Activated CD4-positive, alpha-beta T cell treated with anti-CD3 and anti-CD28 coated beads, Interleukin-2, amount 50 U/mL, for 4 hours (primary cell): Measurements from ENCODE around the gene SPAST.
"Not testable (repeated sequence)": the region's sequence is repeated elsewhere in the genome, so short reads cannot be mapped to it uniquely, and the experiment has no call there.

Experiments
- DNase-seq, 2 experiments: peaks; one replicate each; pipeline ENCODE4 v3.0.0-alpha.2; 2020

Gene SPAST, protein sequence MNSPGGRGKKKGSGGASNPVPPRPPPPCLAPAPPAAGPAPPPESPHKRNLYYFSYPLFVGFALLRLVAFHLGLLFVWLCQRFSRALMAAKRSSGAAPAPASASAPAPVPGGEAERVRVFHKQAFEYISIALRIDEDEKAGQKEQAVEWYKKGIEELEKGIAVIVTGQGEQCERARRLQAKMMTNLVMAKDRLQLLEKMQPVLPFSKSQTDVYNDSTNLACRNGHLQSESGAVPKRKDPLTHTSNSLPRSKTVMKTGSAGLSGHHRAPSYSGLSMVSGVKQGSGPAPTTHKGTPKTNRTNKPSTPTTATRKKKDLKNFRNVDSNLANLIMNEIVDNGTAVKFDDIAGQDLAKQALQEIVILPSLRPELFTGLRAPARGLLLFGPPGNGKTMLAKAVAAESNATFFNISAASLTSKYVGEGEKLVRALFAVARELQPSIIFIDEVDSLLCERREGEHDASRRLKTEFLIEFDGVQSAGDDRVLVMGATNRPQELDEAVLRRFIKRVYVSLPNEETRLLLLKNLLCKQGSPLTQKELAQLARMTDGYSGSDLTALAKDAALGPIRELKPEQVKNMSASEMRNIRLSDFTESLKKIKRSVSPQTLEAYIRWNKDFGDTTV

DNA sequence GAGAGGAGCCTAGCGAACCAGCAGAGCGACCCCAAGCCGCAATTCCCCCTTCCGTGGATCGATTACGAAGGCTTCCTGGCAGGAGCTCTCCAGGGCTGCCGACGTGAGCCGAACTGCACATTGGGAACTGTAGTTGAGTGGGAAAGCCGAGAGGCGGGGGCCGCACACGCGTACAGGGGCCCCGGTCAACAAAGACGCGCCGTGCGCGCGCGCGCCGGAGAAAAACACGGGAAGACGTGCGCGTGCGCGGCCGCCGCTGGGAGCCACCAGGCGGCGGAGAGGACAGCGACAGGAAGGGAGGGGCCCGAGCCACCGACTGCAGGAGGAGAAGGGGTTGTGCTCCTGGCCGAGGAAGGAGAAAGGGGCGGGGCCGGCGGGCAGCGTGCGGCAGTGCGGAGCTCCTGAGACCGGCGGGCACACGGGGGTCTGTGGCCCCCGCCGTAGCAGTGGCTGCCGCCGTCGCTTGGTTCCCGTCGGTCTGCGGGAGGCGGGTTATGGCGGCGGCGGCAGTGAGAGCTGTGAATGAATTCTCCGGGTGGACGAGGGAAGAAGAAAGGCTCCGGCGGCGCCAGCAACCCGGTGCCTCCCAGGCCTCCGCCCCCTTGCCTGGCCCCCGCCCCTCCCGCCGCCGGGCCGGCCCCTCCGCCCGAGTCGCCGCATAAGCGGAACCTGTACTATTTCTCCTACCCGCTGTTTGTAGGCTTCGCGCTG lies at the start of gene SPAST:
TSS of gene SPAST (plus strand) at position 247 of the 711 bp plus-strand sequence. CDS start at position 523, 276 bp downstream.
- DNase-seq: peak; percentile 94 to 96

DNA sequence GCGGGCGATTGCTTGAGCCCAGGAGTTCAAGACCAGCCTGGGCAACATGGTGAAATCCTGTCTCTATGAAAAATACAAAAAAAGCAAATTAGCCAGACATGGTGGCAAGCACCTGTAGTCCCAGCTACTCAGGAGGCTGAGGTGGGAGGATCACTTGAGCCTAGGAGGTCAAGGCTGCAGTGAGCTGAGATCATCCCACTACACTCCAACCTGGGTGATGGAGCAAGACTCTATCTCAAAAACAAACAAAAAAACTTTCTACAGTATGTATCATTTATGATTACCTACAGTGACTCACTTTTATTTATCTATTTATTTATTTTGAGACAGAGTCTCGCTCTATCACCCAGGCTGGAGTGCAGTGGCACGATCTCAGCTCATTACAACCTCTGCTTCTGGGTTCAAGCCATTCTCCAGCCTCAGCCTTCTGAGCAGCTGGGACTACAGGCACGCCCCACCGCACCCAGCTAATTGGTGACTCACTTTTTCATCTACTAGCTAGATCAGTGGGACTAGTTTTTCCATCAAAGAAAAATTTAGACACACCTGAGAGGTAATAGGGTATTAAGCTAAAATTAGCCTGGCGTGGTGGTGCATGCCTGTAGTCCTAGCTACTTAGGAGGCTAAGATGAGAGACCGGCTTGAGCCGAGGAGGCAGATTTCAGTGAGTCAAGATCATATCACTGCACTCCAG lies 44.4 kb upstream of the SPAST start:
- DNase-seq: not testable (repeated sequence)

DNA sequence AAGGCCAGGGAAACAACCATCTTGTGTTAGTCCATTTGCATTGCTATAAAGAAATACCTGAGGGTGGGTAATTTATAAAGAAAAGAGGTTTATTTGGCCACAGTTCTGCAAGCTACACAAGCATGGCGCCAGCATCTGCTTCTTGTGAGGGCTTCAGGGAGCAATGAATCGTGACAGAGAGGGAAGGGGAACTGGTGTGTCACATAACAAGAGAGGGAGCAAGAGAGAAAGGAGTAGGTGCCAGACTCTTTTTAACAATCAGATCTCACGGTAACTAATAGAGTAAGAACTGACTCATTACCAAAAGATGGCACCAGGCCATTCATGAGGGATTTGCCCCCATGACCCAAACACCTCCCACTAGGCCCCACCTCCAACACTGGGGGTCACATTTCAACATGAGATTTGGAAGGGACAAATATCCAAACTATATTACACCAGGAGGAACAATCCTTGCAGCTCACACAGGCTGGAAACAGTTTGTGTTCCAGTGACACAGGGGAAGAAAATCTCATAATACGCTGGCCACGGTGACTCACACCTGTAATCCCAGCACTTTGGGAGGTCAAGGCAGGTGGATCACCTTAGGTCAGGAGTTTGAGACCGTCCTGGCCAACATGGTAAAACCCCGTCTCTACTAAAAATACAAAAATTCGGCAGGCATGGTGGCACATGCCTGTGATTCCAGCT lies 29.0 kb upstream of the SPAST start:
- not testable (repeated sequence) for DNase-seq

DNA sequence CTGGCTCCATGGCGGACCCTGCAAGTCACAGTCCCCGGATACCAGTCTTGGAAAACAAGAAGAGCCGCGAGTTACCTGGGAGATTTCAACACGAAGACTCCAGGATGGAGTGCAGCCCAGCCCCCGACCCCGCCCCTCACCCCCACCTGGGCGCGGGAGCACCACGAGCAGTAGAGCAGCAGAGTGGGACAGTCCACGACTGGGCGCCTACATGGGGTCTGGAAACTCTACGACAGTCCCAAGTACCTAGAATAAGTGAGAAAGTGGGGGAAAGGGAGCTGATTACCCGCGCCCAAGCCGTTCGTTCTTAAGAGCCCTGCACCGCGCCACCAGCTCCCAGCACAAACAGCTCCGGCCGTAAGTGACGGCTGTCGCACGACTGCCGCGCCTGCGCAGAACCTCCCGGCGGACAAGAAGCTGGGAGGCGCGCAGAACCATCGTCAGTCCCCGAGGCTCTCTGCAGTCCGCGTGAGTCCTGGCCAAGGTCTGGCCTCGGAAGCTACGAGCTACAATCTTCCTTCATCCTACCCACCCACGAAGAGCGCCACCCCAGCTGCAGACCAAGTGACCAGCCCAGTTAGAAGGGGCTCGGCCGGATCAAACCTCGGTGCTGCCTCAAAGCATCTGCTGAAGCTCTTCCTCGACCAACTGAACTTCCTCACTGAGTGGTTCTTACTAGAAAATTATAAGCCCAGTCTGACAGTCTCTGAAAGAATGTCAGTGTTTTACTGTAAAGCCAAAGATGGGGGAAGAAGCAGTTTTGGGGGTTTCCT lies 23.7 kb upstream of the SPAST start, which contains the start of gene DPY30:
TSS of gene DPY30 (minus strand) at position 359 of the 773 bp plus-strand sequence. CDS start at position 10, 349 bp downstream.
- peak; percentile 85 to 86 for DNase-seq

DNA sequence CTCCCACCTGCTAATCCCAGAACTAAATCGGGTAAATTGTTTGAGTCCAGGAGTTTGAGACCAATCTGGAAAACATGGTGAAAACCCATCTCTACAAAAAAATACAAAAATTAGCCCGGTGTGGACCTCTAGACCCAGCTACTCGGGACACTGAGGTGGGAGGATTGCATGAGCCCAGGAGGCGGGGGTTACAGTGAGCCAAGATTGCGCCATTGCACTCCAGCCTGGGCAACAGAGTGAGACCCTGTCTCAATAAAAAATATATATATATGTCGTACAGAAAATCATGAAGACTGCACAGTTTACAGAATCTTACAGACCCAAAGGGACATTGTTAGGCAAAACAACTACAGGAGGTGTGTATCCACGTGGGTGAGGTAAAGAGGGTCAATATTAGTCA lies 19.8 kb upstream of the SPAST start:
- no peak for DNase-seq

DNA sequence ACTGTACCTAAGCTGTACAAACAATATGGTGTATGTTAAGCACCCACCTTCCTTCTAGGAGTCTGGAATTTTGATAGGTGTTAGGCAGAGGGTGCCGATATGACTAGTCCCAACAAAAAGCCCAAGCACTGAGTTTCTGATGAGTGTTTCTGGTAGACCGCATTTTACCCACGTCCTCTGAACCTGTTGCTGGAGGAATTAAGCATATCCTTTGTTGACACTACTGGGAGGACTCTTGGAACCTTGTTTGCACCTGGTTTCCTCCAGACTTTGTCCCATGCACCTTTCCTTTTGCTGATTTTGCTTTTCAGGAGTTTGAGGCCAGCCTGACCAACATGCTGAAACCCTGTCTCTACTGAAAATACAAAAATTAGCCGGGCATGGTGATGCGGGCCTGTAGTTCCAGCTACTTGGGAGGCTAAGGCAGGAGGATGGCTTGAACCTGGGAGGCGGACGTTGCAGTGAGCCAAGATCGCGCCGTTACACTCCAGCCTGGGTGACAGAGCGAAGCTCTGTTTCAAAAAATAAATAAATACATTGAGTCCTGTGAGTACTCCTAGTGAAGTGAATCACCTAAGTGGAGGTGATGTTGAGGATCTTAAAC lies 11.4 kb upstream of the SPAST start:
- no peak for DNase-seq

DNA sequence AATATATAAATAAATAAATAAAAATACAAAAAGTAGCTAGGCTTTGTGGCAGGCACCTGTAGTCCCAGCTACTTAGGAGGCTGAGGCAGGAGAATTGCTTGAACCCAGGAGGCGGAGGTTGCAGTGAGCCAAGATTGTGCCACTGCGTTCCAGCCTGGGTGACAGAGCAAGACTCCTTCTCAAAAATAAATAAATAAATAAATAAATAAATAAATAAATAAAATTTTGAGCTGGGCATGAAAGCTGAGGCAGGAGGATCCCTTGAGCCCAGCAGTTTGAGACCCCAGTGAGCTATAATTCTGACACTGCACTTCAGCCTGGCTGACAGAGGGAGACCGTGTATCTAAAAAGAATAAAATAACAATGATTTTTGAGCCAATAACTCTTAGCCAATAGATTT lies 8.8 kb upstream of the SPAST start:
- not testable (repeated sequence) for DNase-seq

DNA sequence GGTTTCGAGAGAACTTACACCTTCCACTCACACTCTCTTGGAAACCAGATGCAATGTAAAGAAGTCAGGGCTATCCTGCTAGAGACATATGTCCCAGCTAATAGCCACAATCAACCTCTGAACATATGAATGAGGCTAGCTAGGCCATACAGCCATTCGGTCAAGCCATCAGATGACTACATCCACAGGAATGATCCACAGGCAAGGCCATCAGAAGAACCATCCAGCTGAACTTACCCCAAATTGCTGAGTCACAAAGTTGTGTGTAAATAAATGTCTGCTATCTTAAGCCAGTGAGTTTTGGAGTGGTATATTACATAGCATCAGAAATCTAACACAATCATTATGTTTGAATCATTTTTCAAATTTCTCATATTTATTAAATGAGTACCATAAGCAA lies 5.2 kb upstream of the SPAST start:
- no peak for DNase-seq

DNA sequence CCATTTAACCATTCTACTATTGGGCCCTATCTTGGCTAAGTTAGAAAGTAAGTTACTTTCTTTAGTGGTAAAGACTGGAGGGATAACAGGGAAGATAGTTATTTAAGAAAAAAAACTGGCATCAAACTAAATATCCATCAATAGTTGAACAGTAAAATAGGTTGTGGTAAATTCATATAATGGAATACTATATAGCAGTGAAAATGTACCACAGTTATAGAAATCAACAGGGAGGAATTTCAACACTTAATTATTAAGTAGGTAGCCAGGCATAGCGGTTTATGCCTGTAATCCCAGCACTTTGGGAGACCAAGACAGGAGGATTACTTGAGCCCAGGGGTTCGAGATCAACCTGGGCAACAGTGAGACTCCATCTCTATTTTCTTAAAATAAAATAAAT lies 3.1 kb upstream of the SPAST start:
- no peak for DNase-seq

DNA sequence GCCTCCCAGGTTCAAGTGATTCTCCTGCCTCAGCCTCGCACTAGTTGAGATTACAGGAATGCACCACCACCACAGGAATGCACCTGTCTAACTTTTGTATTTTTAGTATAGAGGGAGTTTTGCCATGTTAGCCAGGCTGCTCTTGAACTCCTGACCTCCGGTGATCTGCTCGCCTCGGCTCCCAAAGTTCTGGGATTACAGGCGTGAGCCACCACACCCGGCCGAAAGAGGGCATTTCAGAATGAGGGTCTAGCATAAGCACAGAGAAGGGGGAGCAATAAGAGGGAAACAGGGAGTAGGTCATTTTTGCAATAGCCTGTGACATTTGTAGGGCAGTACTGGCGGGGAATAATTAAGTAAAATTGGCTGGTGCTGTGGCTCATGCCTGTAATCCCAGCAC lies 1.9 kb upstream of the SPAST start:
- DNase-seq: no peak

DNA sequence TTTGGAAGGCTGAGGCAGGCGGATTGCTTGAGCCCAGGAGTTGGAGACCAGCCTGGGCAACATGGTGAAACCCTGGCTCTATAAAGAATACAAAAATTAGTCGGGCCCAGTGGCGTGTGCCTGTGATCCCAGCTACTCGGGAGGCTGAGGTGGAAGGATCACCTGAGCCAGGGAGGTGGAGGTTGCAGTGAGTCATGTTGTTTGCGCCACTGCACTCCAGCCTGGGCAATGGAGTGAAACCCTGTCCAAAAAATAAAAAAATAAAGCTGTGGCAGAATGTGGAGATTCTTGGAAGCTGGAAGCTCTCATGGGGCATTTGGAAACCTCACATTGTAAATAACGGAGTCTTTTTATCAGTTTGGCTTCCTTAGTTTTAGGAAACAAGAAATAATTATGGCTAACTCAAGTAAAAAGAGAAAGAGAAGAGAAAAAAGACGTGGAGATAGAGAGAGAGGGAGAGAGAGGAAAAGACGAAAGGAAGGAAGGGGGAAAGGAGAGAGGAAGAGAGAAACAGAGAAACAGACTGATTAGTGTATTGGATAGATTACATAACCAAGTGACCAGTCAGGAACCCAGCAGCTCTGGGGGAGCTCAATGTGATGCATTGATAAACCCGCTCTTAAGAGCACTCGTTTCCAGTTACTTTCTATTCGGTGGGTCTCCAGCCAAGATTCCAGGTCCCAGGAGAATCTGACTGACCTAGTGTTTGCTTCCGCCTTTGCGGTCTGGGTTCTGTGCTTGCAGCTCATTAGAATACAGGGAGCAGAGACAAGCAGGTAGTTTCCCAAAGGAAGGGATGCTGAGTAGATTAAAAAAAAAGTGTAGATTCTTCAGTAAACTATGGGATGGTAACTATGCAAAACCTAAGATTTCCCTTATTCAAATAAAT lies 1.1 kb upstream of the SPAST start:
- no peak for DNase-seq

DNA sequence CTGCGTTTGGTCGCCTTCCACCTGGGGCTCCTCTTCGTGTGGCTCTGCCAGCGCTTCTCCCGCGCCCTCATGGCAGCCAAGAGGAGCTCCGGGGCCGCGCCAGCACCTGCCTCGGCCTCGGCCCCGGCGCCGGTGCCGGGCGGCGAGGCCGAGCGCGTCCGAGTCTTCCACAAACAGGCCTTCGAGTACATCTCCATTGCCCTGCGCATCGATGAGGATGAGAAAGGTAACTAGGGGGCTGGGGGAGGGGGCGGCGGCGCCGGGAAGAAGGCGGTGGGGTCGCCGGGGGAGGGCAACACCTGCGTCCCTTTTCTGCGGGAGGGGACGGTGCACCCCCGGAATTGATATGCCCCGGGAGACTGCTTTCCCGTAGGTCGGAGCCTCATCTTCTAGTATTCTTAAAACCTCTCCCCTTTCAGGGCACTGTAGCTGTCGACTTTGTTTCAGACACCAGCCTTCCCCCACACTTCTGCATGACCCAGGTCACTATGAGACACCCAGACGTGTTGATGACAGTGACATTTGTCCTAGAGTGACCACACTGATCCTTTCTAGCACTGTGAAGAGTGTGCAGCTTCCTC lies 755 bp downstream of the SPAST start:
- DNase-seq: peak; percentile 5 to 7

DNA sequence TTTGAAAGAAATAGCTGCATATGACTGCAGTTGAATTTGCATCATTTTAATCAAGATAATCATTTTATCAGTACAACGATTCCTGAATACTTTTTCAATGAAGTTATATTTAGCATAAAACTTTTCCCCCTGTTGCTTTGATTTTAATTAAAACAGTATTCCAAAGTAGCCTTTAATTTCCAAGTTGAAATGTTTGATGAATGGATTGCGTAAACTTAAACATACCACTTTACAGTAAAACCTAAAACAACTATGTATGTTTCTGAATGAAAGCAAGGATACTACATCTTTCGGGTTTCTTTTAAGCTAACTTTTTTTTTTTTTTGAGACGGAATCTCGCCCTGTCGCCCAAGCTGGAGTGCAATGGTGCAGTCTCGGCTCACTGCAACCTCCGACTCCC lies 1.4 kb downstream of the SPAST start:
- DNase-seq: no peak

DNA sequence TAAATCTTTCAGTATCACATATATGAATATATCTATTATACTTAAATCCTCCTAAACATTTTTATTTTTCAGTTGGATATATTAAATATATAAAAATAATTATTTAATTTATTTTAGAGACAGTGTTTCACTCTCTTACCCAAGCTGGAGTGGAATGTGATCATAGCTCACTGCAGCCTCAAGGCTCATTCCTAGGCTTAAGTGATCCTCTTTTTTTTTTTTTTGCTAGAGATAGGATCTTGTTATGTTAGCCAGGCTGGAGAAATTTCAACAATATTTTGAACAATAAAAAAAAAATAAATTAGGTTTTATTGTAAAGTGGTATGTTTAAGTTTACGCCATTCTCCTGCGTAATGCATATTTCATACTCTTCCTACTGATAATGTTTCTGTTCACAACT lies 4.2 kb downstream of the SPAST start:
- DNase-seq: no peak

DNA sequence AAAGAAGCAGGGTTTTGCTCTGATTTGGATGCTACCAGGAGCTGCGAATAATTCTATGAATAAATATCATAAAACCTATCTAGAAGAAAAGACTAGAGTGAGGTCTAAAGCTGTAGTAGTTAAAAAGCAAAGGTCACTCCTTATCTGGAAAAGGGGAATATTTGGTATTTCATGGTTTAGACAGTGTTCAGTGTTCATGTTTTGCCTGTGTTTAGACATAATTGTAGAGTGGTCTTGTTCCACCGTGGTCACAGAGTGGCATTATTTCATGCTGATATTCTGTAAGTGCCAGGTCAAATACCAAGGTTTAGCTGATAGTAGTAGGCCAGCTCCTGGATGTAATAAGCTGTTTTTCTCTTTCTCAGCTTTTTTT lies 10.8 kb downstream of the SPAST start:
- no peak for DNase-seq

DNA sequence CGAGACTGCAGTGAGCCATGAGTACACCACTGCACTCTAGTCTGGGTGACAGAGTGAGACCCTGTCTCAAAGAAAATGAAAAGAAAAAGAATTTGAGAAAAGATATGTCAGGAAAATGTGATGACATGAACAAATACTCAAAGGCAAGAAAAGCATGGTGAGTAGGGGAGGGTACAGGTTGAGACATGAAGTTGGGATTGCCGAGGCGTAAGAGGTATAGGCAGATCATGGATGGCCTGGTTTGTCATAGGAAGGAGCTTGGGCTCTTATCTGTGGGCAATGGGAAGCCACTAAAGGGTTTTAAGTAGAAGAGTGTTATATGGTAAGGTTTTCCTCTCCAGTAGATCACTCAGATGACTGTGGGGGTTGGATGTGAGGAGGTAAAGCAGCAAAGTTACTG lies 32.3 kb downstream of the SPAST start:
- DNase-seq: no peak

DNA sequence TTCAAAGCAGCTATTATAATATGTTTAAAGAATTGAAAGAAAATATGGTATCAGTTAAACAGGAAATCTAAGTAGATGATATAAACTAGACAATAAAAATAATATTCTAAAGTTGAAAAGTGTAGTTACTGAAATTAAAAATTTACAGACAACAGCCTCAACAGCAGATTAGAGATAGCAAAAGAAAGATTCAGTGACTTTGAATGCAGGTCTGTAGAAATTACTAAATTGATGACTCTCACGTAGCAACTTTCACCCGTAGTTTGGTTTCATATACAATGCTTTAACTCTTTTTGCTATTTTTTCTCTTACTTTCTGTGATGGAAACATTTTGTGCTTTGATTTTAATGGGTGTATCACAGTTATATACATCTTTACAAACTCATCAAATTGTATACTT lies 44.8 kb downstream of the SPAST start:
- no peak for DNase-seq

DNA sequence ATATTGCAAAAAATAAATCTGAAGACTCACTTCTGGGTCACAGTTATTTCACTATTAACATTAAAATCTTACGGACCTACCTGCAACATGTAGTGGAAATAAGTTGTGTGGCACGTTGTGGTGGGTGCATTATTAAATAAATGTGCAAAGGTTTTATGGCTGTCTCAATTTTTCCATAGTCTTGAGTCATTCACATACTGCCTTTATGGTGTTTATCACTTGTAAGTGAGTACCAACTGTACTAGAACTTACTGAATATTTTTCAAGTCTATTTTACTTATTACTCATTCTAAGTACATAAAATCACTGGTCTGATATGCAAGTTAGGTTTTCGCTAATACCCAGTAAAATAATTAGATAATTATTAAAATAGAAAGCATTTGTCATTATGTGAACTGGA lies 54.7 kb downstream of the SPAST start:
- no peak for DNase-seq

DNA sequence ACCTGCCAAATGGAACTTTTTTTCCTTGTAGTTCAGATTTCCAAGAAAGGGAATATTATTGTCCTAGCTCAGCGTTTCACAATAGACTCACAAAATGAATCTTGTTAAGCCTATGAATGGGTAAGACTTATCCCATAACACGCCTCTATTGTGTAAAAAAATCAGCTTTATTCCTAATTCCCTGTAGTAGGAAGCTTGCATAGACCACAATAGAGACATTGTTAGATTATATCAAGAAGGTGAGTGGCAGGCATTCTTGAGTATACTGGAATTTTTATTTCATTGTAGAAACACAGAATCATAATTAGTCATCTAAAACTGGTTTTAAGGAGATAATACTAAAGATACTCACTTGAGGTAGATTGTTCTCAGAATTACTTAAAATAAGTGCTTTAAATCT lies 55.8 kb downstream of the SPAST start:
- DNase-seq: no peak

DNA sequence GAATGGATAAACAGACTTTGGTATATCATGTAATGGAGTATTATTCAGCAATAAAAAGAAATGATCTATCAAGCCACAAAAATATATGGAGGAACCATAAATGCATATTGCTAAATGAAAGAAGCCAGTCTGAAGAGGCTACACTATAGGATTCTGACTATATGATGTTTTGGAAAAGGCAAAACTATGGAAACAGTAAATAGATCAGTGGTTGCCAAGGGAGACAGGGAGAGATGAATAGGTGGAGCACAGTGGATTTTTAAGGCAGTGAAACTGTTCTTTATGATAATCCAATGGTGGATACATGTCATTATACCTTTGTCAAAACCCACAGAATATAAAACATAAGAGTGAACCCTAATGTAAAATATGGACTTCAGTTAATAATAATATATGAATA lies 61.3 kb downstream of the SPAST start:
- DNase-seq: no peak
